Uterus (tissue), 4 donors: ENCODE data around the gene PDGFC. TPM values are rescaled to one million over a fixed set of nuclear protein-coding genes. Genes with fewer than 3 reads are reported as not detected.

Source experiments
- DNase-seq, 2 donors: peaks; one replicate each; pipeline ENCODE4 v3.0.0-alpha.2; 2019 to 2020
- H3K27ac ChIP-seq, 2 donors: fragments of 200-600 bp; sonication (generic); 1 replicate in 1 of 2; 2 replicates in 1 of 2; pipeline ENCODE4 v1.5.1; 2016 to 2018
- H3K27me3 ChIP-seq, 2 donors: fragments of 200-600 bp; sonication (generic); one replicate each; pipeline ENCODE4 v1.5.1; 2018 to 2019; ENCODE audit warnings: control low read depth in 1 of 2
- H3K36me3 ChIP-seq, 2 donors: fragments of 200-600 bp; sonication (generic); one replicate each; pipeline ENCODE4 v1.5.1; 2019; ENCODE audit warnings: control low read depth in 1 of 2
- H3K4me1 ChIP-seq, 2 donors: fragments of 200-600 bp; sonication (generic); one replicate each; pipeline ENCODE4 v1.5.1; 2018 to 2019; ENCODE audit warnings: control low read depth in 1 of 2
- H3K4me3 ChIP-seq, 2 donors: fragments of 200-600 bp; sonication (generic); 1 replicate in 1 of 2; 2 replicates in 1 of 2; pipeline ENCODE4 v1.5.1; 2018 to 2019; ENCODE audit warnings: mild to moderate bottlenecking in 1 of 2
- H3K9me3 ChIP-seq, 2 donors: fragments of 200-600 bp; sonication (generic); one replicate each; pipeline ENCODE4 v1.5.1; 2019; ENCODE audit warnings: control low read depth in 1 of 2
- CTCF ChIP-seq, 4 experiments: fragments of 200-600 bp in 2 of 4; fragments of 450-650 bp in 2 of 4; sonication (generic) in 2 of 4; IDR thresholded peaks; one replicate each; pipeline ENCODE4 v1.5.1; 2016 to 2019; ENCODE audit warnings: antibody characterized with exemption in 4 of 4, mild to moderate bottlenecking in 2 of 4, moderate library complexity in 1 of 4
- POLR2A ChIP-seq, 2 donors: fragments of 450-650 bp; IDR thresholded peaks; one replicate each; pipeline ENCODE4 v1.6.1; 2016; ENCODE audit warnings: antibody characterized with exemption in 2 of 2, mild to moderate bottlenecking in 1 of 2, moderate library complexity in 1 of 2
- intact Hi-C: fragments of 100-400 bp; cut with DNase I; formaldehyde crosslinking; loops from one replicate; pipeline ENCODE4 v1.15.1; 2023; ENCODE audit warnings: low total_unique reads
- total RNA-seq, 4 donors: library from RNA; depleted of rRNA in 3 of 4; stranded (reverse); fragments of >200 nt in 3 of 4; gene quantifications; one replicate each; pipeline versions ENCODE4 v1.1.0 to v1.2.4, GENCODE V29; 2014 to 2023
- donor health status: DM: yes; HTN: yes; CAD: no.

Gene PDGFC
- total RNA-seq, 4 donors from 2014 or later, result 22.5 to 103 (median 70.2) TPM

GRCh38 chr4:156913234-156913633, 58.4 kb downstream of the PDGFC start:
- TF ChIP-seq CTCF (IDR thresholded peaks at IDR 0.05) (no peak), POLR2A (IDR thresholded peaks at IDR 0.05) (no peak)
- H3K4me3 ChIP-seq, result no peak overlapping the region
- intact Hi-C loops, result no loop called here
- H3K27me3 ChIP-seq, result no peaks in the 10 kb centered on the region
- H3K4me1 ChIP-seq, result no peaks in the 10 kb centered on the region
- DNase-seq, result no peak
- H3K27ac ChIP-seq, result no peak overlapping the region
- no peaks in the 10 kb centered on the region for H3K36me3 ChIP-seq
- no peaks in the 10 kb centered on the region for H3K9me3 ChIP-seq

GRCh38 chr4:156909010-156909409, 62.6 kb downstream of the PDGFC start:
- H3K4me3 ChIP-seq, result no peak overlapping the region
- H3K9me3 ChIP-seq, result no peaks in the 10 kb centered on the region
- no peak for DNase-seq
- no peaks in the 10 kb centered on the region for H3K4me1 ChIP-seq
- no peaks in the 10 kb centered on the region for H3K27me3 ChIP-seq
- H3K27ac ChIP-seq, result no peak overlapping the region
- intact Hi-C loops, result no loop called here
- TF ChIP-seq POLR2A (IDR thresholded peaks at IDR 0.05) (no peak), CTCF (IDR thresholded peaks at IDR 0.05) (no peak)
- H3K36me3 ChIP-seq, result no peaks in the 10 kb centered on the region

GRCh38 chr4:156906325-156906724, 65.3 kb downstream of the PDGFC start:
- TF ChIP-seq POLR2A (IDR thresholded peaks at IDR 0.05) (no peak), CTCF (IDR thresholded peaks at IDR 0.05) (no peak)
- intact Hi-C loops, result no loop called here
- H3K4me1 ChIP-seq, result no peaks in the 10 kb centered on the region

GRCh38 chr4:156901871-156902270, 69.7 kb downstream of the PDGFC start:
- intact Hi-C loops, result no loop called here
- no peaks in the 10 kb centered on the region for H3K4me1 ChIP-seq
- DNase-seq, result no peak
- H3K36me3 ChIP-seq, result no peaks in the 10 kb centered on the region
- no peak overlapping the region for H3K4me3 ChIP-seq
- no peak overlapping the region for H3K27ac ChIP-seq
- H3K27me3 ChIP-seq, result no peaks in the 10 kb centered on the region
- TF ChIP-seq POLR2A (IDR thresholded peaks at IDR 0.05), result no peak
- no peak for TF ChIP-seq CTCF (IDR thresholded peaks at IDR 0.05)
- H3K9me3 ChIP-seq, result no peaks in the 10 kb centered on the region

More at GRCh38 chr4:156906325-156906724, 65.3 kb downstream of the PDGFC start:
- Histone ChIP-seq H3K27me3 (no peaks in the 10 kb centered on the region), H3K36me3 (no peaks in the 10 kb centered on the region), H3K9me3 (no peaks in the 10 kb centered on the region), H3K4me3 (no peak overlapping the region), H3K27ac (no peak overlapping the region)
- DNase-seq, result no peak

- intact Hi-C loops, result no loop called here
- no peak for DNase-seq
- Histone ChIP-seq H3K36me3 (no peaks in the 10 kb centered on the region), H3K4me3 (no peak overlapping the region), H3K9me3 (no peaks in the 10 kb centered on the region), H3K4me1 (no peaks in the 10 kb centered on the region), H3K27ac (no peak overlapping the region), H3K27me3 (no peaks in the 10 kb centered on the region)
- TF ChIP-seq POLR2A (IDR thresholded peaks at IDR 0.05) (no peak), CTCF (IDR thresholded peaks at IDR 0.05) (no peak)
Measured at GRCh38 chr4:156898373-156899117, 73.1 kb downstream of the PDGFC start.
